HG02763 (cell line): Measurements from ENCODE around the gene SLC6A7.
"Not testable (repeated sequence)": the region's sequence is repeated elsewhere in the genome, so short reads cannot be mapped to it uniquely, and the experiment has no call there.

Experiments
- ATAC-seq: cut with Tn5 transposase; IDR thresholded peaks from one replicate; pipeline ENCODE4 v1.9.1; 2021; ENCODE audit warnings: mild to moderate bottlenecking, moderate library complexity; ENCODE audit not compliant: unreplicated experiment

Gene SLC6A7

DNA sequence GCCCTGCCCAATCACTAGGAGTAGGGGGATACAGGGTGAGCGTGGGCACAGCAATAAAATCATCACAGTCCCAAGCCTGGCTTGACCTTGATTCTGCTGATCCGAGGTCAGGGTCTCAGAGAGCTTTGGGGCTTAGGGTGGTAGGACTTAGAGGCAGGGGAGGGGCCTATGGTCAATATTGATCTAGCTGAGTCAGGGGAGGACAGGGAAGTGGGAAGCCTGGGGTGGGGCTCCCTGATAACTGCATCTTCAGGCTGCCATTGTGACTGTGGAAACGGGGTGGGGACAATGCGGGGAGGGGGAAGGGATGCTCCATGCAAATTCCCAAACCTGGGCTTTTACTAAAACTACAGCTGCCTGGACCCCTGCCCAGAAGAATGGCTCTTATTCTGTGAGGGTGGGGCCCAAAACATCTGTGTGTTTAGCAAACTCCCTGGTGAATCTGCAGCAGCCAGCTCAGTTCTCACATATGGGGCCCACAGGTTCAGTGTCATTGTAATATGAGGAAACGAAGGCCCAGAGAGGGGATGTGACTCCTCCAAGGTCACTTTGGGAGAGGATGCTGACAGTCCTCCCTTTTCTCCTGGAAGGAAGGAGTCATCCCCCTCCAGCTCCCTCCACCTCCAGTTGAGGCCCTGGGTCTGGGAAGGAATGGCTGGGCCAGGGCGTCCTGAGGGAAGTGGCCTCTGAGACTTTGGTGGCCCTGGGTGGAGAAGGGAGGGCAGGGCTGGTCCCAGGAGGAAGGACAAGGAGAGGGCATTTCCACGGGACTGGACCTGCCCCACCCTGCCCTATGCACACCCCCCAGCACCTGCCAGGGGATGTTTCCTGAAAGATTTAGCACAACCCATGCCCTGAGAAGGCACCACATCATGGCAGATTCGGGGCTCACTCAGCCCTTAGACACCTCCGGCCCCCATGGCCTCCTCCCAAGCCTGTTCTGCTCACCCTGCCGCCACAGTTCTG, 26.4 kb downstream of the SLC6A7 start:
- ATAC-seq = no peak

DNA sequence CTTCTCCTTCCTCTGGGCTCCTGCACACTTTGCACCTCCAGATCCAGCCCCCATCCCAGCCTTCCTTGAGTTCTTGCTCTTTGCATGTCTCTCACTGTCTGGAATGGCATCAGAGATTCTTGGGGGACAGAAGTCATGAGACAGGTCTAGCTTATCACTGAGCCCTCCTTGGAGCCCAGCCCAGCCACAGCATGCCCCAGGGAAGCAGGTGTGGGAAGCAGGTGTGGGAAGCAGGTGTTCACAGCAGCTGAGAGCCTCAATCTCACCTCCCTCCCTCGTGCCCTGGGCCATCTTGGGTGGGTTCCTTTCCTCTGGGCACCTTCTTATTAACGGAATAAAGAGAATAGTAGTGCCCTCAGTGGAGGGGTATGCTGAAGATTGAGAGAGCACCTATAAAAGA, 27.2 kb downstream of the SLC6A7 start:
- no peak for ATAC-seq

DNA sequence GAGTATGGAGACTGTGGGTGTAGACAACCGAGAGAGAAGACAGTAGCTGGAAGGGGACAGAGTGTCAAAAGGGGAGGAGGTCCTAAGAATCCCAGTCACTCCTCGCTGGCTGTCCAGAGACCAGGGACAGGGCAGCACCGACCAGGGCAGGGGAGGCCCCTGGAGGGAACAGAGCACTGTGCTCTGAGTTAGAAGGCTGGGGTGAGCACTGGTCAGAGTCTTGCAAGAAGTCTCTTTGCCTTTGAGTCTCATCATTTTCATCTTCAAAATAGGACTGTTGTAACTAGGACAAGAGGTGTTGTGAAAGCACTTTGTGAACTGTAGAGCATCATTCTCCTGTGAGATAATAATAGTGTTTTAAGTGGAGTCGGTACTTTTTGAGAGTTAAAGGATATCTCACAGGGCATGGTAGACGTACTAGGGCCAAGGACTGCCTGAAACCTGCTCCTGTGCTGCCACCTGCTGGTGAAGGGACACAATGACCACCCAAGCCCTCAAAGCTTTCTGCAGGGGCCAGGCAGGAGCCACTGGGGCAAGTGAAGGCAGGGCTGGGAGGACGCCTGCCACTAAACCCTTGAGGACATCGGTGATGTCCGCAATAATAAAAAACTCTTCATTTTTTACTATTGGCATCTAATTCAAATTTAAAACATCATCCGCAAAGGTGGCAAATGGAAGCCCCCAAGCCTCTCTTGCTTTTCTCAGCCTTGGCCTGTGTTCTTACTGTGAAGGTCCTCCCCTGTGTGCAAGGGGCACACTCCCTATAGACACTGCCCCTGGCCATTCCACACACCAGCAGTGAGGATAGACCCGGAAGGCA, 28.2 kb downstream of the SLC6A7 start:
- ATAC-seq = peak; percentile 81

DNA sequence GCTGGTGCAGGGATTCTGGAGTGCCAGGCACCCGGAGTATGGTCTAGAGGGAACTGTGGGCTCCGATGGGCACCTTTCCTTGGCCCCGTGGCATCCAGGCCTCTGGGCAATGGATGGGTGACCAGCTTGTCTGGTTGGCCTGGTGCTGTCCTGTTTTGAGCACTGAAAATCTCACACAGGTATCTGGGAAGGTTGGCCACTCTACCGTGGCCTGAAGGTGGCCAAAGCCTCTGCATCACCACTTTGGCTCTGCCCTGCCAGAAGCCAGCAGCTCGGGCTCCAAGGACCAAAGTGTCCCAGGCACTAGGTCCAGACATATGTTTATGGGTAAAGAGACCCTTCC, 28.8 kb downstream of the SLC6A7 start:
- ATAC-seq = no peak

DNA sequence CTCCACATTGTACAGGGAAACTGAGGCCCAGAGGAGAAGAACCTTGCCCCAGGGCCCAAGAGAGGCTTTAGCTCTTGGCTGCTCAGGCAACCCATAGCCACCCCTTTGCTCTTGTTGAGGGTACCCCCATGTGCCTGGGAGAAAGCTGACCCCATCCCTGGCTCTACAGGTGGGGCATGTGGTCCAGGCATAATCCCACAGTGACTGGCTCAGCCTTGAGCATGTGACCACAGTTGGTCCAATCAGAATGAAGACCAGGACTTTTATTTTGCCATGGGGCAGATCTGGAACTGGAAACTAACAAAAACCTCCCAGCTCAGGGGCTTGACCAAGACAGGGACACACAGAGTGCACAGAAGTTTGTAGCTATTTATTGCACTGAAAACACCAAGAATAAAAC, 29.3 kb downstream of the SLC6A7 start:
- ATAC-seq = no peak

DNA sequence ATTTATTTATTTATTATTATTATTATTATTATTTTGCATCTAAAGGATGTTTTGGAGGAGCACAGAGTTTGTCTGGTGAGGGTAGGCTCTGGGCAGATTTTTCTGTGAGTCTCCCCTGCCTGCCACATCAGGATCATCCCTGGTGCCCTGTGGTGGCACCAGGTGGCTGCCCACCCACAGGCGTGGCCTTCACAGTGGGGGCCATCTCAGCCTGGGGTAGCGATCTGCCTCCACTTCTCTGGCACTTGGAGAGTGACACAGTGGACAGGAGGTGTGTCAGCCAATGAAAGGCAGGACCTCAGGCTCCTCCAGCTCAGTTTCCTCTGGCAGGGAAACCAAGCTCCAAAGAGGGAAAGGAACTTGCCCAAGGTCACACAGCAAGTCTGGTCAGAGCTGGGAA, 30.0 kb downstream of the SLC6A7 start:
- ATAC-seq = no peak

DNA sequence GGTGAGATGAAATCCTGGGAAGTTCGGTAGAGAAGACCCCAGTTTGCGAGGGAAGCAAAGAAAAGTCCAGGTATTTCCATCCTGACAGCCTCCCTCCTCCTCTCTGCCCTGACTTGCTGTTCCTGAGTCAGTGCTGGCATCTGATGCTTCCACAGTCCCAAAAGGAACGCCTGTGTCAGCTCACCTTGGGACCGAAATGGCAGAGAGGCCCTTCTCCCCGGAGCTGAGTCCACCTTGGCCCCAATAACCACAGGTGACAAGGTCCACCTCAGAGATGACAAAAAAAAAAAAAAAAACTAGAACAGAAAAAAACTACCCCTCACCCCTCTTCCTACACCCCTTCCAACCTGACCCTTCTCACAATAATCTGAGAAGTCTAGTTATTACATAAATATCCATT, 31.6 kb downstream of the SLC6A7 start:
- no peak for ATAC-seq

DNA sequence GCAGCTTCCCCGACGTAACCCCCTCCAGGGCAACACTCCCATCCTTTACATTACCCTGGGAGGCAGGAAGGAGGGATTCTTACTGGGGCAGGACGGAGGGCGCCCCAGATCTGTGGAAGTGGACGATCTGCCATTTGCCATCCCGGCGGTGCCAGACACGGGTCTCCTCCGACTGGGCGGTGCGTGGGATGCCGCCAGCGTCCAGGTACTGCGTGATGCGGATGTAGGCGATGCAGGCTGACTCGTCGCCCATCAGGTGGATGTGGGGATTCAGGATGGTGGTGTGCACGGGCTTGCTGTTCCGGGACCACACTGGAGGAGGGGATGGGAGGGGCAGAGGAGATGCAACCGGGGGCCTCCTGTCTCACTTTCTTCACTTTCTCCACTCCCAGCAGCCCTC, 33.0 kb downstream of the SLC6A7 start:
- no peak for ATAC-seq

DNA sequence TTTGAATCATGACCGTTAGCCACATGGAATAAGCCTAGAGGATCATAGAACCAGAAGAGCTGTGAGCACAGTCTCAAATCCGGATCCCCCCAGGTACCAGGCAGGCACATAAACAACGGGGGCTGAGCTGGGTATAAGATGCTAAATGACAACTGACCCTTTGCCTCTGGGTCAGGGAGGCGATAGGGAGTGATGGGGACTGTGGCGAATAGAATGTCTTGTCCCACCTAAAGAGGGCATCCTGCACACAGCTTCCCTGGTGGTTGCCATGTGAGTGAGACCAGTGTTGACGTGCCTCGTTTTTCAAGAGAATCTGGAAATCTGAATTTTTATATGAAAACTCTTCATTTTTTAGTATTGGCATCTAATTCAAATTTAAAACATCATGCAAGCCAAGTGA, 33.6 kb downstream of the SLC6A7 start:
- ATAC-seq = no peak

DNA sequence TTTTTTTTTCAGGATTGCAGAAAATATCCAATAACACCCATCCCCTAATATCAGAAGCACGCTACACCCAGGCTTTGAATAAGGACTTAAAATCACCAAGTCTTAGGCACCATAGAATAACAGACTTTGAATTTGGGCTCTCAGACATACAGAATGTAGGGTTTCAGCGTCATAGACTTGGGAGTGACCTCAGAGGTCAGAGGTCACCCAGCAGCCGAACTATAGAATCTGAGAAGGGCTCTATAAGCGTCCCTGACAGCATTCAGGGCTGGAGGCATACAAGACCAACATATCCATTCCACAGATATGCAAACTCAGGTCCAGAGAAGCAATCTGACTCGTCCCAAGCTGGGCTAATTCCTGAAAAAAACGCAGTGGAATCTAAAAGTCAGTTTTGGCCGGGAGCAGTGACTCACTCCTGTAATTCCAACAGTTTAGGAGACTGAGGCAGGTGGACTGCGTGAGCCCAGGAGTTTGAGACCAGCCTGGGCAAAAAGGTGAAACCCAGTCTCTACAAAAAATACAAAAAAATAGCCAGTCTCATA, 34.7 kb downstream of the SLC6A7 start:
- ATAC-seq = no peak

DNA sequence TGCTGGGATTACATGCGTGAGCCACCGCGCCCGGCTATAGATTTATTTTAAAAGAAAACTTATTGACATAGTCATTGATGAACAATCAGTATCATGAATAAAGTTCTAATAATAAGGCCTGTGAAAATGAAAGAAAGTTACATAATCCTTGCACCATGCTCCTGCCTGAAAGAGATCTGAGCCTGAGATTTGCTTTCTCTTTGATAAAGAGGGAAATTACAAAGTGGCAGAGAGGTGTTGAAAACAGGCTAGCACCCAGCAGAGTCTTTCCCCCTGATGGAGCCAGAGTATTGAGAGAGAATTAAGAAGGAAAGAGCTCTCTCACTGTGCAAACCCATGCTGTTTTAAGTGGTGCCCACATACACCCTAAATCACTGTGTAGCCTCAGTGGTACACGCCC, 37.2 kb downstream of the SLC6A7 start:
- ATAC-seq = no peak

DNA sequence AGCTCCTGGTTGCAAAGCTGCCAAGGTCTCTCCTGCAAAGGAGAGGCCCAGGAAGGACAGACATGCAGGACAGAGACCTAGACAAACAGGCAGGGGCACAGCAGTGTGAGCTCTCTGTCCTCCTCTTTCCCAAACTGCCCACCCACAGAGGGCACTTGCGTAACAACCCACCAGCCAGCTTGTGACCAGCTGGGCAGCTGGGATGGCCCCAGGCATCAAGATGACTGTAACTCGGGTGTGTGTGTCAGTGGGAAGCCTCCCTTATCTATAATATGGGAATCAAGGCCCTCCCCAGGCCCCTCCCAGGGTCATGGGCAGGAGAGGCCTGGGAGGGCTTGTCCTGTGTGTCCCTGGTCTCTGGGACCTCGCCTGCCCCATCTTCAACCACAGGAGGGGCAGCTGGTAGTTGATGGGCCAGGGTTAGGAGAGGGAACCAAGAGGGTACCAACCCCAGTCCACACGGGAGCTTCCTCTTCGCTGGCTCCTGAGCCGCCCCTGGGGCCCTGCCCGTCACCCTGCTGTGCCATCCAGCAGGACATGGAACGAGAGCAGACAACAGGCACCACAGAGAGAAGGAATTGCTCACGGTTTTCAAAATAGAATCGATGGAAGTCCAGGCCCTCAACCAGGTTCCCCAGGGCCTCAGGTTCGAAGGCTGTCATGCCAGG, 37.9 kb downstream of the SLC6A7 start:
- no peak for ATAC-seq

DNA sequence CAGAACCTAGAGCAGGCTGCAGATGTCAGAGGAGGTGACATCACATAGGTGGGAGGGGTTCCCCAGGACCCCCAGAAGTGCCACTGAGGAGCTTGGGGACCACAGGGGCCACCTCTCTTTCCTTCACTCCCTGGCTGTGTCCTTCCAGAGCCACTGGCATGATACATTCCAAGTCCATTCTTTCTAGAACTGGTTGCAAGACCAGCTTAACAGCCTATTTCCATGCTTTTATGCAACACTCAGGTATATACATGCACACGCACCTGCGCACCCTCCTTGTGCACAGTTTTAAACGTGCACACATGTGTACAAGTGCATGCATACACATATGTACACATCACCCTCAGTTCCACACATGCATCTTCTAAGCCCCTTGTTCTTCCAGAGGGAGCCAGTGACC, 39.7 kb downstream of the SLC6A7 start:
- ATAC-seq = no peak

DNA sequence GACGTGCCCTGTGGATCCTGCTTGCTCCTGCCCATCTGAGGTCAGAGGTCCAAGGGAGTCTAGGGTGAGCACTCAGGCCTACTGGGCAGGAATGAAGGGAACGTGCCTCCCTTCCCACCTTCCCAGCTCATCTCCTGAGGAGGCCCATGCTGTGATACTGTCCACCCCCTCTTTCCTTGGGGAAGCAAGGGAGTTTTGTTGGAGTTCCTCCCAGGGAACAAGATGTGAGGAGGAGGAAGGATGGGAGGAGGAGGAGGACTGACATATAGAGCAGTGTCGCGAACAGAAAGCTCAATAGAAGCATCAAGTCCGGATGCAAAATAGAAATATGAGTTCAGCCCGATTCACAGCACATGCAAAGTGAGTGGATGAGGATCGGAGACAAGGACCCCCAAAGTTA, 41.0 kb downstream of the SLC6A7 start:
- ATAC-seq = no peak

DNA sequence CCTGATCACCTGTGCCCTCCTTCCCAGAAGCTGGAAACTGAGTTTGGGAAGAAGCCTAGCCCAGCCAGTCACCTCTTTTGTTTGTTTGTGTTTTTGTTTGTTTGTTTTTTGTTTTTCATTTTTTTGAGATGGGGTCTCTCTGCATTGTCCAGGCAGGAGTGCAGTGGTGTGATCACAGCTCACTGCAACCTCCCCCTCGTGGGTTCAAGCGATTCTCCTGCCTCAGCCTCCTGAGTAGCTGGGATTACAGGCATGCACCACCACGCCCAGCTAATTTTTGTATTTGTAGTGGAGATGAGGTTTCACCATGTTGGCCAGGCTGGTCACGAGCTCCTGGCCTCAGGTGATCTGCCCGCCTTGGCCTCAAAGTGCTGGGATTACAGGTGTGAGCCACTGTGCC, 43.8 kb downstream of the SLC6A7 start:
- ATAC-seq = not testable (repeated sequence)

DNA sequence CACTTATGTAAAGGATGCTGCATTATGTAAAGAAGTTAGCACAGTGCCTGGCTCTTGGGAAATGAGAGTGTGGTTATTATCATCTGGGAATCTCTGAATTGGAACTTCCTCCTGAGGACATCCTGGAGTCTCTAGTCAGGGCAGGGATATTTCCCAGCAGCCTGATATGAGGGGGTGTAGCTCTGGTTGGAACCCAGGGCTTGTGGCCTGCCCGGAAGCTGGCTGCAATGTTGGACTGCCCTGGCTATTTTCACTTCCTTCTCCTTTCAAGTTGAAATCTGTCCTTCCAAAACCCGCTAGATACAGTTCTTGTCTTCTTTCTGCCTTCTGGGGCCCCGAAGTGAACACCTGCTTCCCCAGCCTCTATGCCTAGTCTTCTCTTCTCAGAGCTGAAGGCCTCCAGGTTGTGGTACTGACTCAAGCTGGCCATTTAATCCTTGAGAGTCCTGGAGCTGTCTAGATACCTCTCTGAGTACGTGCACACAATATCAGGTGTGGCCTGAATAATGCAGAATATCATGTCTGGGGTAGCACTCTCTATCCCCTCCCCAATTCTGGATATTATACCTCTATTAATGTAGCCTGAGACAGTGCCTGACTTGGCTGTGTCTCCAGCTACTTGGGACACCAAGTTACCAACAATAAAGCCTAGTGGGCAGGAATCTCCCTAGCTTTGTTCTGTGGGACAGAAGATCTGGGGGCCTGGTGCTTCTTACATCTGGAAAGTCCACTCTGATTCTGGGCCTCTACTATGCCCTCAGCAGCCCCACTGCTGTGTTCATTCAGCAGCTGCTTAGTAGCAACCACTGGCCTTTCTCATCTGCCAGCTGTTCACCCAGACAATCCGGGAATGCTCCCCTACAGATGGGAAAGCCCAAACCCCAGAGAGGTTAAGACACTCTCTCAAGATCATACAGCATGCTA, 45.0 kb downstream of the SLC6A7 start:
- ATAC-seq = no peak

DNA sequence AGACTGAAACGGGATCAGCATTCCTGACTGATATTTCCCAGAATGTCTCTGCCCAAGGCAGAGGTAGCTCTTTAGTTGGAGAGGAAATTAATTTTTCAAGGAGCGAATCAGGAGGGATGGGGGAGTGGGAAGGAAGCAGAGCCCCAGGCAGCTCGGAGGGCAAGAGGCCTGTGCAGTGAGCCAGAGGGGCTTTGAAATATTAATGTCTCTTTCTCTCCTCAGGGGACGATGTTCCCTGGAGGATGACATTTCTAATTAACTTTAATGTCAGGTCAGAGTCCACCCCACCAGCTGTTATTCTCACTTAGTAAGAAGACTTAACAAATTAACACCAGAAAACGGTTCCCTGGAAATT, 45.6 kb downstream of the SLC6A7 start:
- no peak for ATAC-seq

DNA sequence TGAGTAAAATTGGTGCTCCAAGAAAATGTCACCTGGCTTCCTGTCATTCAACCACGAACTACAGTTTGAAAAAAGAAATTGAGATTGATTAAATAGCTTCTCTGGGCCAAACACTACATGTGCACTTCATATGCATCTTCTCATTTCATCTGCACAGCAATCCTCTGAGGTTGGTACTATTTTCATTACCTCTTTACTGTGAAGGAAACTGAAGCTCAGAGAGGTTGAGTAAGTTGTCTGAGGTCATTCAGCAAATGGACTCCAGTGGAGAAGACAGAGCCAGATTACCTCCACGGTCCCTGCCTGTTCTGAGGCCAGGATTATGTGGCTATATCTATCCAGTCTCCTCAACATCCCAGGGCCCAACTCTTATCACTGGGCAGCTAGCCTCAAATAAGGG, 46.5 kb downstream of the SLC6A7 start:
- no peak for ATAC-seq

DNA sequence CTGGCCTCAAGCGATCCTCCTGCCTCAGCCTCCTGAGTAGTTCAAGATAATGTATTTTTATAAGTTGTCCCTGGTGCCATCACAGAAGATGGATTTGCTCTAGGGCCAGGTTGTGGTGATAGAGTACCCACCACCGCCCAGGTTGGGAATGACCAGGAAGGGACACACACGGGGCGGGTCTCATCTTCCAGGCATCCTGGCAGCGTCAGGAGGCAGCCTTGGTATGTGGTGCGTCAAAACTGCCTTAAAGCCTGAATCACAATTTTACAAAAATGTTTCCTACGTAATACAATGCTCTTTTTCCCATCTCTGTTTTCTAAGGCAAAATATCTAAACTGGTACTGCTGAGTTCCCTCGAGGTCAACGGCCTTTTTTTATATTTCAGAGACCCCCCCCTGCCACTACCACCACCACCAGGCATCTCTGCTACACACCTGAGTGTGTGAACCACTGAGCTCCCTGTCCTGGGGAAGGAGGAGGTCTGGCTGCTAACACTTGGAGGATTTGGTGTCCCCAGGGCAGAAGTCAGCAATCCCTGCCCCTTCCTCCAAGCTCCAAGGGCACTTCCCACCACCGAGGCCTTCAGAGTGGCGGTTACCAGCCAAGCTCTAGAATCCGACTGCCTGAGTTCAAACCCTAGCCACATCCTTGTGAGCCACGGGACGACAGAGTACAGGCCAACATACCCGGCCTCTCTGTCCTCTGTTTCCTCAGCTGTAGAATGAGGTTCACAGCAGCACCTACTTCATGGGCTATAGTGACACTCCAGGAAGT, 47.3 kb downstream of the SLC6A7 start:
- ATAC-seq = no peak

DNA sequence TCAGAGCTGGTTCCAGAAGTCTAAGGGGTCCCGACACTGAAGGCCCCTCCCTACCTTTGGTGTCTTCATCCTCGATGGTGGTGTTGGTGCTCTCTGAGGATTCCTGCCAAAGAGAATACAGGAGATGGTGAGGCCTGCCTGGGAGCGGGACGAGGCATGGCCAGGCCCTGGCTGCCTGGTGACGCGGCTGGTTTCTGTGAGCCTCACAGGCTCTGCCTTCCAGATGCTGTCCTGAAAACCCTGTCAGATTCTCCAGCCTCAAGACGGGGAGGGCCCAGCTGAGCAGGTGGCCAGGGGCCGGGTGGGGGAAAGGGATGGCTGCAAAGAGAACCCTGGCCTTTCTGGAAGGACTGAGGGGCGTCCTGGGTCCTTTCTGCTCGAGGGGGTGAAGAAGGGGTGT, 48.8 kb downstream of the SLC6A7 start:
- ATAC-seq = no peak
